GM18909 (cell line): ENCODE data around the gene HOXA11.

Experiments
- ATAC-seq: cut with Tn5 transposase; IDR thresholded peaks from one replicate; pipeline ENCODE4 v1.9.1; 2021; ENCODE audit warnings: mild to moderate bottlenecking; ENCODE audit not compliant: unreplicated experiment, poor library complexity

Gene HOXA11

DNA sequence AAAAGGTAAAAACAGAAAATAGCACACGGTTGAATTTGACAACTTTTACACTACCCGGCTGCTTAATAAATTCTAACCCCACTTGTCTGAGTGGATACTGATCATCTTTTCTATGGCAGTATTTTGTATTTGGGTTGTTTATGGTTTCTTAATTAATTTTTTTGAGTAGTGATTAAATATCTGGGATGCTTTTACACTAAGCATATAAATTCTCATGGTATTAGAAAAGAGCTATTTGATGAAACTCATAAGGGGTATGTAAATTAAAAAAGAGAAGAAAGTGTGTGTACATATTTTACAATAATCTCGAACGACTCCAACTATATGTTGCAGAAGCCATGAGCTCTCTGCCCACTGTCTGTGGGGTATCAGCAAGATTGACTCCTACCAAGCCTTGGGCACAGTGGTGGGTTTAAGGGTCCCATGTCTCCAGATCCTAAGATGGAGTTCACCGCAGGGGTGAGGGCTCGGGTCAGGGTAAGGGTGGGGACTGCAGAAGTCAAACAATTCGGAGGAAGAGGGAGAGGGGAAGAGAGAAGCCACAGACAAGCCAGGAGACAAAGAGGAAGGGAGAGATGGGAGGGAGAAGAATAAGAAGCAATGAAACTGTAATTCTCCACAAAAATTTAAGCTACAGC, 22.4 kb upstream of the HOXA11 start:
- no peak for ATAC-seq

DNA sequence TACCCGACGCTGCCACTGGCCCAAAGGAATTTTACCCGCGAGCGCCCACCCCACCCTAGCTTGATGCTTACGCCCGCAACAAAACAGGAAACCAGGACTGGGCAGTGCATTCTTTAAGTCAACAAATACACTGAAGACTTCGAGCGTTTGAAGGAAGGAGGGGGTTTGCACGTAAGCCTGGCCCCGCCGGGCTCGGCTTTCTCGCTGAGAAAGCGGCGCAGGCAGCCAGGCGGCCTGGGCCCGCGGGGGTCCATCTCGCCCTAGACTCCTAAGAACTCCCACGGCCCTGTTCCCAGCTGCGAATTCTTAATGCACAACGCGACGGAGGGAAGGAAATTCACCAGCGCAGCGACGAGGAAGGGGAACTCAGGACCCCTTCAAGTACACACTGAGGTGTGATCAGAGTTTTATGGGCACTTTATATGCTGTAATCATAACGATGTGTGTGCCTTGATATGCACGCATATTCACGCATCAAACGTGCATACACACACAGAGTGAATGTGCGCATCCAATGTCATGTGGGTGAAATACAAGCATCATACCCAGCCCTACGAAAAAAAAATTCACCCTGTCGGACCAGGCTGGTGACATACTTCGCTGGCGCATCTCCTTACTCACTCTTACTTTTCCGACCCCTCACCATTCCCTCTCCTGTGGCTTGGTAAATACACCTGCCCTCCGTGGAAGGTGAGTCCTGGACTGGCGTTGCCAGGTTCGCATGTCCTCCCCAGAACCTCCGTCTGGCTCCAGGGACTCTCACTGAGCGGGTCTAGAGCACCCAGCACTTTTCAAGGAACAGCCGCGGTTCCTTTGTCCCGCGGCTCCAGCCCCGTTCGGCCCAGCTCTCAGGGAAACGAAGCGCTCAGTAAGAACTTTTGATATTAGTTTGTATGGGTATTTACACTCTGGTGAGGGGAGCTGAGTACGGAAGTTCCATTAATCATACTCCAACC, 20.6 kb upstream of the HOXA11 start:
- no peak for ATAC-seq

DNA sequence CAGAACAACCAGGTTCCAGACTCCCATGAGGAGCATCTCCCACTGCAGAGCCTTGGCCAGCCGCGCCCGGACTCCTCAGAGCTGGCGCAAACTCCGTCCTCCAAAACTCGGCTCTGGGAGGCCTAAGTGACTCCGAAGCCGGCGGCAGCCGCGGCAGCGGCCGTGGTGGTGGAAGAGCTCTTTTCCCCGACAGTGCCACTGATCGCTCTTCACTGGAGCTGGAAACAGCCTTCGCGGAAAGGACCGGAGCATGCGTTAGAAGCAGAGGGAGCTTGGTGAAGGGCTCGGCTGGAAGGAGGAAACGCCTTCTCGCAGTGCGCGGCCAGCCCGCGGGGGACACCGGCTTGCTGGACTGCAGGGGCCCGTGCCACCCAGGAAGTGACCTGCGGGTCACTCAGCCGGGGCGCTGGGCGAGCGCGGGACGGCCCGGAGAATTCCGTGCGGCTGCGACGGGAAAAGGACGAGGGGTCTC, 19.9 kb upstream of the HOXA11 start:
- ATAC-seq, result no peak

DNA sequence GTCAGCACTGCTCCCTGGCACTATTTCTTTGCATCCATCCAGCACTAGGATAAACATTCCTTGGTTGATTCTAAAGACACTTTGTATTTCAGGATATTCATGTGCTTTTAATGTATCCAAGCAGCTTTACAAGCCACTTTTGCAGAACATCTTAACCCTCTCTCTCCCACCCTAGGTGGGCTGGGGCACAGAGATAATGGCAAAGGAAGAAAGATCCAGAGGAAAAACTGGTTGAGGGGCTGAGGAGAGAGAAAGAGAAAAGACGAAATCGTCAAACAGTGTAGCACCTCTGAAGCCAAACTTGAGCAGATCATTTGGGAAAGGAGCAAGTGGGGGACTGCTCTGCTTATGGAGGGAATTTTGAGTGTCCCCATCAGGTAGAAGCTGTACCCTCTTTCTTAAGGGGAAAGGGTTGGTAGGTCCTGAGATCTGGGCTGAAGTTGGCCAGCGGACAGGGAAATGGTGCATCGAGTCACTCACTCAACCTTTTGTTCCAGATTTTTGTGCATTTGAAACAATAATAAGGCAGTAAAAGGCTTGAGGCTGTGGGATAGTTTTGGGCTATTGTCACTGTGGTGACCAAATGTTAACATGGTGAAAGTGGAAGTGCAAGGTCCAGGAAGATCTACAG, 19.0 kb upstream of the HOXA11 start:
- ATAC-seq, result no peak

DNA sequence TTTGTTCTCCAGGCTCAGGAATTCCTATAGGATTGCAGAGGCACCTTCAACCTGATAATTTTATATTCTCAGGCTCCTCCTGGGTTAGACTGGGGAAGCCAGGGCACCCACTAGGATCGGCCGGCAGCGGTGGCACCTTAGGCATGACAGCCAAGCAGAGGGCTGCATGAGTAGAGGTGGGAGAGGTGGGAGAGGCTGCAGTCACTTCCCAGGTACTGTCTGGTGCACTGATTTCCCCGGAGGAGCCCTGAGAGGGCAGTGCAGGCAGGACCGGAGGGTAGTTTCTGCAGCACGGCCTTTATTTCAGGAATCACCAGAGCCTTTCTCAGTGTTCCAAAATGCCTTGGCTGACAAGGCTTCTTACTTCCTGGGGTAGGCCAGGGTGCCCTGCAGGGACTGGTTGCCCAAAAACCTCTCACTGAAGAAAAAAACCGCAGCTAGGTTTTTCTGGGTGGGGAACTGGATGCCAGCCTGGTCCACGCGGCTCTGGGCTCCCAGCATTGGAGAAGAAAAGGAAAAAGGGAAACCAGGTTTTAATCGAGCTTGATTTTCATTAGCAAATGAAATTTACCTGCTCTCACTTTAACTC, 18.4 kb upstream of the HOXA11 start:
- ATAC-seq, result no peak

DNA sequence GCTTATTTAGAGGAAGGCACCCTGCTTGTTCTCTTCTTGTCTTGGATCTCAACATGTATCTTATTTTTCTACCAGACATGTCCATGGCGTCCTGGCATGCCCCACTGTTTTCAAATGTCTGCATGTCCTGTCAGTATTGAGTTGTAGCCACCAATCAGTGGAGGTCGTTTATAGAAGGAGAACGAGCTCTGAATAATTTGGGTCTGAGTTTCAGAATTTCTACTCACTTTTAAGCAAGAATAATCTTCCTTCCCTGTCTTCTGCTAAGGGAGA, 17.8 kb upstream of the HOXA11 start:
- no peak for ATAC-seq

DNA sequence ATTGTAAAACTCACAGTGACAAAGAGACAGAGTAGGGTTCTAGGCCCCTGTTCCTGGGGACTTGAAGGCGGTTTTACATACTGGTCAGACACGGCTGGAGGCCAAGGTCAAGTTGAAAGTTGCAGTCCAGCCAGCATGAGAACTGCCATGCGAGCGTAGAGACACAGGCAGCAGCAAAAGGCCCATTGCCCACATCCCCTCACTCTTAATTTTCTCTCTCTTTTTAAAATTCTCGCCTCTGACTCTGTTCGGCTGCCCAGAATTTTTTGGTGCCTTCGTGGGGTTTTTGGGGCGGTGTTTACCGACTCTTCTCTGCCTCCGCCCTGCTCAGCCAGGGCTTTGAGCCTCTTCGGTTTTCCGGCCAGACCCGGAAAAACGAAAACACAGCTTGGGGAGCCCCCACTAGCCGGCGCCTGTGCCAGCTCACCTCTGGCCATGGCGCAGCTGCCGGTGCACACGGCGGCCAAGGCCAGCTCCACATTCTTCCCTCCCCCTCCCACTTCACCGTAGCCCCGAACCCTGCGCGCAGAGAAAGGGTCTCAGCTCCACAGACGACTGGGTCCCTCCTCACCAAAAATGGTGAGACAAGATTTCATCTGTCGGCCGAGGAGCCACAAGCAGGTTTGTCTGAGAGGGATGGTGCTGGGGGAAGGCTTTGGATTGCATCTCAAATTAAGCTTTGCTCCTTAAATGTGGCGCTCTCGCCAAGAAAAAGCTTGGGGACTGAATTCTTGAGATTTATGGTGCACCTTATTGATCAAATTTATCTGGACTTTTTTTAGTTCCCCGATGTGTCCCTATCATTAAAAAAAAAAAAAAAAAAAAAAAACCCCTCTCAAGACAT, 17.2 kb upstream of the HOXA11 start:
- ATAC-seq, result no peak

DNA sequence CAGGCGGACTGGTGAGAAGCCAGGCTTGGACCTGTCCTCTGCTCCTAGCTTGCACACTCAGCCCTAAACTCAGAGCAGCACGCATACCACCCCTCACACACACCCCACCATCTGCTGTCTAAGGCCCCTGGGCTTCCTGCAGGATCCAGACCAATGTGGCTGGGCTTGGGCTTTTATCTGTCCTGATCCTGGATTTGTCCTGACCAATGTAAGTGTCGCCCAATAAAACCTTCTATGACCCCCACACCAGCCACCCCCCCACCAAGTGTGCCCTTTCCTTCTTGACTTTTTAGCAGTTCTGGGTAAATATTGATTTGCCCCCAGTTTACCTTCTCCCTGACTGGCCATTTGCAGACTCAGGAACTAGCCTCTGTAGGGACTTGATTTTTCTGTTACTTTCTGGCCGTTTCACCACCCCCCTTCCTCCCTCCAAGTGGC, 16.6 kb upstream of the HOXA11 start:
- no peak for ATAC-seq

DNA sequence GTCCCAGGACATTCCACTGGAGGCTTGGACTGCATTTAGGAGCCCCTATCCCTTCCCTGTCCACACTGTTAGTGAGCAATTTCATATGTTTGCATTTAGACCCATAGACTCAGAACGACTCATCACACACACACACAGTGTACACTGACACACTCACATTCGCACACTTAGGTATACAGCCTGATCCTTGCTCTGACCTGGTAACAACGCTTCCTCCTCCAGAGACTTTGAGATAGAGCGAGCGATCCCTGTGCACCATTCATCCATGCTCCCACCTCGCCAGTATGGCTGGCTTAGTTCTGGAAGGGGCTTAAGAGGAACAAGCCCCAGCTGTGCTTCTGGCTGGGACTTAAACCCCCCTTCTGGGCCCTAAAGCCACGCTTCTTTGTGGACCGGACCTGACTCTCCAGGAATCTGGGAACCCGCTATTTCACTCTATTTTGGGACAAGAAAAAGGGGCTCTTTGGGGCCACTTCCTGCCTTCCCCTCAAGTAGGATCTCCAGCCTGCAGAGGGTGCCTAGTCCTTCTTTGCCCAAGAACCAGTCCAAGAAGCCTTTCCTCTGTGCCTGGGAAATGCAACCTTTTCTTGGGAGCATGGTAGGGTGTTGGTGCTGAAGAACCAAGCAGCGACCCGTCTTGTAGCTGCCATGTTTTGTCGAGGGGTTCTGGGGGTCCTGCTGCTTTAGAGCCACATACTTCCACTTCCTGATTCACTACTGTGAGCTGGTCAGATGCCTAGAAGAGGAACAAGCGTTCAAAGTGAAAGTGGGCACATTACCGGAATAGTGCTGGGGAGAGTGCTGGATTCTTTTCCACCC, 15.9 kb upstream of the HOXA11 start:
- ATAC-seq, result no peak

DNA sequence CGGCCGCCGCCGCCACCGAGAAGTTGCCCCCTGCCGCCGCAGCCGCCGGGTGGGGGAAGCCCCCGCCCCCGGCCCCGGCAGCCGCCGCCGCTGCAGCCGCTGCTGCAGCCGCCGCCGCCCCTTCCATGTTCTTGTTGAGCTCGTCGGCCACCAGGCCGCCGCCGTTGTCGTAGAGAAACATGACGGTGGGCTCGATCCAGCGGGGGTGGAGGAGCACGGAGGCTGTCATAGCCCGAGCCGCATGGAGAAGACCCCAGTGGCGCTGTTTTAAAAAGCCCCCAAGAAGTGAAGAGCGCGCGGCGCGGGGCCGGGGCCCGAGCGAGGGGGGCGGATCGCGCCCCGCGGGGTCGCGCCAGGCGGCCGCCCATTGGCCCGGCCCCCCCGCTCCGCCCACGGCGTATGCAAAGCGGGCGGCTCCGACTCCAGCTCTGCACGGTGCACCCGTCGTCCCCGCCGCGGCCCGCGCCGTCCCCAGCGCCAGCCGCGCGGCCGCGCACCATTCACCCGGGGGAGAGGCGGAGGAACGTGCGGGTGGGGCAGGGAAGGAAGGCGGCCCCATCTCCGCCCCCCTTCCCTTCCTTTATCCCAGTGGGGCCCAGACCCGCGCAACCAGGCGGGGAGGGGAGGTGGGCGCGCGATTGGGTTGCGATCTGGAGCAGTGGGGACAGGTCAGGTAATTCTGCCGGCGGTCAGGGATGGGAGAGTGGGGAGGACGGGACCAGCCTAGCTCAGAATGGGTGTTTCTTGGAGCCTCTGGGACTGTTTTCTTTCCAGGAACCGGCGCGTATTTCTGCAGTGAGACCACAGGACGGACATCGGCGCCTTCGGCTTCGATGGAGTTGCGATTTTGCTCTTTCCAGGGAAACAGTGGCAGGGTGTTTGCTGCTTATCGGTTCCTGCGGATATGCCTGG, 15.1 kb upstream of the HOXA11 start, which contains the start of gene HOXA13:
HOXA13 (minus strand) TSS at position 243 of the 912 bp plus-strand sequence; CDS start at position 229, 14 bp downstream.
- no peak for ATAC-seq

DNA sequence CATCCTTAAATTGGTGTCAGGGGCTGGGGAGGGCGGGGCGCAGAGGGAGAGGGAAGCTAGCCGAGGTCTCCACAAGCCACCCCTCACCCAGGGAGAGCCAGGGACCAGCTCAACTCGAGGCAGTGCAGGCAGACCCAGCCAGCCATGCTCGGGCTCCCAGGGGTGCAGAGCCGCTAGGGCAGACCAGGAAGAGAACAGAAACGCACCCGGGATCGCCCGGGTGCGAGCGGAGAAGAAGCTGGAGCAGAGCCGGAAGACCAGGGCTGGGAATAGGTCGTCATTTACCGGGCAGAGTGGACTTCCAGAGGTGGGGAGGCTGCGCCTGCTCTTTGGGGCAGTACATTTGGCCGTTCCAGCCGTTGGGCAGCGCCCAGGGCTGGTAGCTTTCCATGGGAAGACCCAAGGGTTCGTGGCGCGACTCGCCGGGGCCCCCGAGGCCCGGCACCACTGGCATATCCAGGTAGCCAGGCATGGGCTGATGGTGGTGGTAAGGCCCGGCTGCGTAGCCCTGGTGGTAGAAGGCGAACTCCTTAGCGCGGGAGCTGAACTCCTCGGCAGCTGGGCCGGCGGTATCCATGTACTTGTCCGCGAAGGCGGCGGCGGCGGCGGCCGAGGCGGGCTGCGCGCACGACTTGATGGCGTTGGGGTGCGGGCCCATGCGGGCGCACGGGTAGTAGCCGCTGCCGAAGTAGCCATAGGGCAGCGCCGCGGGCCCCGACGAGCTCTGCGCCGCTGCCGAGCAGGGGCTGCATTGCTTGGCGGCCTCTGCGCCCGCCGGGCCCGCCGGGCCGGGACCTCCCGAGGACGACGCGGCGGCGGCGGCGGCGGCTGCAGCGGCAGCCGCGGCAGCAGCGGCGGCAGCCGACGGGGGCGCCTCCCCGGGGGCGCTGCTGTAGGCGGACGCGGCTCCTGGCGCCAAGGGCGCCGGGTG, 14.1 kb upstream of the HOXA11 start:
- ATAC-seq, result no peak

DNA sequence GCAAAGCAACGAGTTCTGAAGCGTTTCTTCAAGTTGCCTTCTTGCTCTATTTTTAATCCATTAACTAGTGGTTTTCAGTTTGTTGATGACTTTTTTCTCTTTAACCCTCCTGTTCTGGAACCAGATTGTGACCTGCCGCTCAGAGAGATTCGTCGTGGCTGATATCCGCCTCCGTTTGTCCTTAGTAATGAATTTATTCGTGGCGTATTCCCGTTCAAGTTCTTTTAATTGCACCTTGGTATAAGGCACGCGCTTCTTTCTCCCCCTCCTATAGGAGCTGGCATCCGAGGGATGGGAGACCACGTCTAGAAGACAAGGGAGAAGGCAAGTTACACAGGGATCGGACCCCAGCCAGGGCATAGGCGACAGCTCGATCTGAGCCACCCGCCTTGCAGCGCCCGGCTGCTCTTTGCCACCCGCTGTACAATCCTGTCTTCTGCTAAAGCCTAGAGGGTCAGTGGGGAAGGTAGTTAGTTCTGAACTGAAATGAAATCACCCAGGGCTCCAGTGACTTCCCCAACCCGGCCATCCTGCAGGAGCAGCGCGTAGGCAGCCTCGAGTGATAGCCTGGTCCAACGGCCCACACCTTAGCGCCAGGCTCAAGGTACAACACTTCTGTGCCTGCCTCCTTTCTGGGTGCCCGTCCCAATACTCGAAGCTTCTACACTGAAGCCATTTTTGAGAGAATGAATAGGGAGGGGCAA, 13.3 kb upstream of the HOXA11 start:
- ATAC-seq, result no peak

DNA sequence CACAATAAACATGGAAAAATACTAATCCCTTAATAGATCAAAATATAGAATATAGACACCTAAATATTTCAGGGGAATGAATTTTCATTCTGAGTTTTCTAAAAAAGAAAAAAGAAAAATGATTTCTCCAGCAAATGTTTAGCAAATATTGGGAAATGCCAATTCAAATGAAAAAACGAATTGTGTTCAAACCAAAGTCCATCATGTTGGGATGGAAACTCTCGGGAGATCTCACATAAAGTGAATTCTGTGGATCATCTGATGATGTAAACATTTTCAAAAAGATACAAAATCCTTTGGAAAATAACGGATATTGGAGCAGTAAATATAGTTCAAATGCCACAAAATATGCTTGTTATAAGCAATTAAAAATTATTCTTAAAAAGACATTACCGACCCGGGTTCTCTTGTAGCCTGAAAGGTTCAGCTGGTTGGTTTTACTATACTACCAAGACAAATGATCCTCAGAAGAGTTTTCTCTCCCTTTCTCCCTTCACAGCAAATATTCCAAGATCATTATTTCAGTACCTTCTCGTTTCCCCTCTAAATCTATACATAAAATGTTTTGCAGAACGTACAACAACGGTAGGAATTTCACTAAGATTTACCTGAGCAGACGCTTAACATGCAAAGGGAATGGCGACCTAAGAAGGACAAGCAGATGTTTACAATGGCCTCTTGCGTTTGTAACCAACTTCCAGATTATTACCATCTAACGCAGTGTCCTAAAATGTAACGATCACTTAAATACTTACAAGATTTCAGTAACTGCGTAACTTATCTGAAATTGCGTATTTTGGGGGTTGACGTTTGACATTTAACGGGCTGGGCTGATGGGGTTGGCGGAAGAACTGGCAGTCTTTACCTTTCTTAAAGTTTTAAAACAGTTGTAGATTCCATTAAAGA, 12.4 kb upstream of the HOXA11 start:
- ATAC-seq, result no peak

DNA sequence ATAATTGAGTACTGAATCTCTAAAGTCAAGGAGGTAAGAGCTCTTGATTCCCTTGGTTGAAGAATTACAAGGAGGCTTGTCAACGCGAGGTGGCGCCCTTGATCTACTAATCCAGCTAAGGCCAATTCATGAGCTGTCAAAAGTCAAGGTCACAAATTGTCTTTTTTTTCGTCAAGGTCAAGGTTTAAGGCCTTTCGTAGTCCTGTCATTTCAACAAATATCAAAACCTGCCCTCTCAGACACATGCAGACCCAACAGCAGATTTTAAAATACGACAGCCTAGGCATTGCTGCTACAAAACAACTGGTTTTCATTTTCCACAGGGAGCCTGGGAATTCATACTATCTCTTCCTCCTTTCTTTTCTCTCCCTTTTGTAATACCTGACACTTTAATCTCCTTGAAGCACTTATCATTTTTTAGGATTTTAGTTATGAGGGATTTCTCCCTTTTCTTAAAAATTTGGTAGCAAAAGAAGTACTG, 11.3 kb upstream of the HOXA11 start:
- no peak for ATAC-seq

DNA sequence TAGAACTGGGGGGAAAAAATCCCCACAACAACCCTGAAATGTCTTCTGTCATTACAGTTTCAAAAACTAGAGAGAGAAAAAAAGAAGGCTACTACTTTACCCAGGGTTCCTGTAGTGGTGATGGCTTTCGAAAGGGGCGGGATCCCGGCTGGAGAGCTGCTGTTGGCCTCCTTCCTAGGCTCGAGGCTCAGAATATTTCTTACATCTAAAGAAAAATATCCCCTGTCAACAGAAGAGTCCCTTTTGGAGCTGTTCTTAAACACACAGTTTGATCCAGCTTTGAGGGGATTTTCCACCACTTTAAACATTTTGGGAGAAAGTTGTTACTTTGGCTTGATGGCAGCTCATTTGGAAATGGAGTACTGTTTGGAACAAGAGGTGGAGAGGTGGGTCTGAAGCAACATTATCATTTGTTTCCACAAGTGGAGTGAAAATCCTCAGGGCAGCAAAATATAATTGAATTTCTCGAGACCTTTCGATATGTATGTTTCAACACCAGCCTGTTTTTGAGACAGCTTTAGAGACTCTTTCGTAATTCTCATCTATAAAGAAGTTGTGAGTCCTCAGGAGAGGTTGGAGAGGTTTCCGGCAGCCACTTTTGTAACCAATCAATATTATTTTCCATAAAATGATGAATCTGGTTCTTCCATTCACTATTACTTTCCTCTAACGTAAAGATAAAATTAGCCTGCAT, 9.8 kb upstream of the HOXA11 start:
- no peak for ATAC-seq
